Measurements from ENCODE around the gene DNAJC5.

DNA sequence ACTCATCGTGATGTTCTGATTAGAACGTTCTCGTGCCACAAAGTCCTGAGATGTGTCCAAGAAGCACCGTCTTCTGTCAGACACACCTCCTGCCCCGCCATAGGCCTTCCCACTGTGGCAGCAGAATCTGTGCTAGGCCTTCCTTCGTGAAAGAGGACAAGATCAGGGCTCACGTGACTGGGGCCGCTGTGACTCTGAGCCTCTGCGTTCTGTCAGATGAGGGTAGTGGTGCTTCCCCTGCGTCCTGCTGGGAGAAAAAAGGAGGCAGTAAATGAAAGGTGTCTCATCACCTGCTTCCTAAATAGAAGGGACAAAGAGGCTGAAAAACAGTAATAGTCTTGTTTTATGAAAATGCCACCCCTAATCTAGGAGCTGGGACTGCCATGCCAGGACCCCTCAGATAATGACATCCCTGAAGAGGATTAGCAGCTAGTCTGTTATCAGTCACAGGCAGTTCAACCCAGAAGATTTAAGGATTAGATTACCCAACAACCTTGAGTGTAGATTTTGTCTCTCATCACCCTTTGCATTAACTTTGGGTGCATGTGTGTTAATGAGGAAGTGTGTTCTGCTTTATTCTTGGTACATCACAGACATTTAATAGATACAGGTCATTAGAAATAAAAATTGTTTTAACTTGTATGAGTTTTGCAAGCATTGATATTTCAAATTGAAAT lies 4.1 kb downstream of the DNAJC5 start:
- TF ChIP-seq, protein P1, sequence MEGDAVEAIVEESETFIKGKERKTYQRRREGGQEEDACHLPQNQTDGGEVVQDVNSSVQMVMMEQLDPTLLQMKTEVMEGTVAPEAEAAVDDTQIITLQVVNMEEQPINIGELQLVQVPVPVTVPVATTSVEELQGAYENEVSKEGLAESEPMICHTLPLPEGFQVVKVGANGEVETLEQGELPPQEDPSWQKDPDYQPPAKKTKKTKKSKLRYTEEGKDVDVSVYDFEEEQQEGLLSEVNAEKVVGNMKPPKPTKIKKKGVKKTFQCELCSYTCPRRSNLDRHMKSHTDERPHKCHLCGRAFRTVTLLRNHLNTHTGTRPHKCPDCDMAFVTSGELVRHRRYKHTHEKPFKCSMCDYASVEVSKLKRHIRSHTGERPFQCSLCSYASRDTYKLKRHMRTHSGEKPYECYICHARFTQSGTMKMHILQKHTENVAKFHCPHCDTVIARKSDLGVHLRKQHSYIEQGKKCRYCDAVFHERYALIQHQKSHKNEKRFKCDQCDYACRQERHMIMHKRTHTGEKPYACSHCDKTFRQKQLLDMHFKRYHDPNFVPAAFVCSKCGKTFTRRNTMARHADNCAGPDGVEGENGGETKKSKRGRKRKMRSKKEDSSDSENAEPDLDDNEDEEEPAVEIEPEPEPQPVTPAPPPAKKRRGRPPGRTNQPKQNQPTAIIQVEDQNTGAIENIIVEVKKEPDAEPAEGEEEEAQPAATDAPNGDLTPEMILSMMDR (IDR thresholded peaks at IDR 0.05) = no peak
- no peak for TF ChIP-seq POLR2A (IDR thresholded peaks at IDR 0.05)
